ENCODE measurements around the gene ALCAM.

The ALCAM gene

GRCh38 chr3:105355408-105356061 lies 11.2 kb upstream of the ALCAM start:
- H3K4me3 ChIP-seq (ENCODE audit: low read depth, low read length) = no peak overlapping the region
- no peak for TF ChIP-seq CTCF (IDR thresholded peaks at IDR 0.05; ENCODE audit: borderline replicate concordance, insufficient read depth, low read depth, low read length)

GRCh38 chr3:105356396-105356795 lies 10.3 kb upstream of the ALCAM start:
- no peak for TF ChIP-seq CTCF (IDR thresholded peaks at IDR 0.05; ENCODE audit: borderline replicate concordance, insufficient read depth, low read depth, low read length)
- no peak overlapping the region for H3K4me3 ChIP-seq (ENCODE audit: low read depth, low read length)

GRCh38 chr3:105356988-105357387 lies 9.7 kb upstream of the ALCAM start:
- no peak overlapping the region for H3K4me3 ChIP-seq (ENCODE audit: low read depth, low read length)
- no peak for TF ChIP-seq CTCF (IDR thresholded peaks at IDR 0.05; ENCODE audit: borderline replicate concordance, insufficient read depth, low read depth, low read length)

- no peak for TF ChIP-seq CTCF (IDR thresholded peaks at IDR 0.05; ENCODE audit: borderline replicate concordance, insufficient read depth, low read depth, low read length)
- H3K4me3 ChIP-seq (ENCODE audit: low read depth, low read length) = no peak overlapping the region
These were observed 7.5 kb upstream of the ALCAM start for GRCh38 chr3:105359098-105359762.

- H3K4me3 ChIP-seq (ENCODE audit: low read depth, low read length) = no peak overlapping the region
- no peak for TF ChIP-seq CTCF (IDR thresholded peaks at IDR 0.05; ENCODE audit: borderline replicate concordance, insufficient read depth, low read depth, low read length)
These were observed 6.7 kb upstream of the ALCAM start for GRCh38 chr3:105360003-105360402.

GRCh38 chr3:105362021-105362665 lies 4.6 kb upstream of the ALCAM start:
- TF ChIP-seq CTCF (IDR thresholded peaks at IDR 0.05; ENCODE audit: borderline replicate concordance, insufficient read depth, low read depth, low read length) = no peak
- no peak overlapping the region for H3K4me3 ChIP-seq (ENCODE audit: low read depth, low read length)

Measured in GM12875 (cell line).